CD4-positive, alpha-beta T cell (primary cell): Measurements from ENCODE around the gene DTL. TPM values are rescaled to one million over a fixed set of nuclear protein-coding genes. Genes with fewer than 3 reads are reported as not detected.

Source experiments
- ATAC-seq: fragments of 200-7000 bp; cut with Tn5 transposase; one replicate; pipeline ENCODE4 v1.10.0; 2022; ENCODE audit warnings: mild to moderate bottlenecking; ENCODE audit not compliant: poor library complexity
- CTCF ChIA-PET: fragments of 350-600 bp; sonication (Branson Sonifier 250); formaldehyde crosslinking; loops from one replicate; lab custom pipeline; 2021; ENCODE audit warnings: antibody characterized with exemption, inconsistent platforms; lab: Charles Lee
- POLR2A ChIA-PET: fragments of 350-600 bp; sonication (Branson Sonifier 250); formaldehyde crosslinking; loops from one replicate; lab custom pipeline; 2021; ENCODE audit warnings: antibody characterized with exemption, inconsistent platforms; lab: Charles Lee
- DNase-seq, 14 experiments: peaks; one replicate each; pipeline ENCODE4 v3.0.0-alpha.2; 2013 to 2020; ENCODE audit warnings: mixed read lengths in 2 of 14
- H3K27ac ChIP-seq, 2 donors: one replicate each; pipeline versions ENCODE4 v1.5.1 to v1.7.0; 2013; ENCODE audit warnings: low read length in 2 of 2, low read depth in 1 of 2, mild to moderate bottlenecking in 1 of 2
- H3K27me3 ChIP-seq, 2 experiments: 1 replicate in 1 of 2; 2 replicates in 1 of 2; pipeline versions ENCODE4 v1.6.1 to v1.7.0; 2013; ENCODE audit warnings: low read length in 2 of 2, control low read depth in 1 of 2, mild to moderate bottlenecking in 1 of 2, moderate library complexity in 1 of 2; ENCODE audit not compliant: insufficient read depth in 2 of 2, control insufficient read depth in 1 of 2
- H3K36me3 ChIP-seq: one replicate; pipeline ENCODE4 v1.6.1; 2013; ENCODE audit warnings: low read length, control low read depth; ENCODE audit not compliant: insufficient read depth
- H3K4me1 ChIP-seq: one replicate; pipeline ENCODE4 v1.6.1; 2013; ENCODE audit warnings: low read length, control low read depth; ENCODE audit not compliant: insufficient read depth
- H3K4me3 ChIP-seq: one replicate; pipeline ENCODE4 v1.5.1; 2013; ENCODE audit warnings: mild to moderate bottlenecking, low read length, moderate library complexity
- H3K9me3 ChIP-seq, 2 experiments: 1 replicate in 1 of 2; 2 replicates in 1 of 2; pipeline versions ENCODE4 v1.6.1 to v1.7.0; 2013; ENCODE audit warnings: low read length in 2 of 2, mild to moderate bottlenecking in 2 of 2, control low read depth in 1 of 2, moderate library complexity in 1 of 2; ENCODE audit not compliant: control insufficient read depth in 1 of 2, insufficient read depth in 1 of 2
- H3K27ac Mint-ChIP-seq: one replicate; pipeline ENCODE4 v1.8.0; 2020; ENCODE audit warnings: mixed read lengths
- H3K27me3 Mint-ChIP-seq: one replicate; pipeline ENCODE4 v1.8.0; 2021; ENCODE audit warnings: mixed read lengths
- H3K36me3 Mint-ChIP-seq: one replicate; pipeline ENCODE4 v1.8.0; 2021; ENCODE audit warnings: low read depth, mixed read lengths
- H3K4me1 Mint-ChIP-seq: one replicate; pipeline ENCODE4 v1.8.0; 2021; ENCODE audit warnings: low read depth, mixed read lengths
- H3K4me3 Mint-ChIP-seq: one replicate; pipeline ENCODE4 v1.8.0; 2020; ENCODE audit warnings: mild to moderate bottlenecking, mixed read lengths
- H3K9me3 Mint-ChIP-seq: one replicate; pipeline ENCODE4 v1.8.0; 2020; ENCODE audit warnings: mixed read lengths
- intact Hi-C, 2 experiments: fragments of 100-400 bp; cut with DNase I in 1 of 2; cut with micrococcal nuclease in 1 of 2; formaldehyde crosslinking; loops; one replicate each; pipeline versions ENCODE4 v1.15.1 to v1.9.0; 2023 to 2025; cut with DNase I, micrococcal nuclease
- total RNA-seq, 174 experiments: library from RNA in 2 of 174; stranded (reverse) in 2 of 174; gene quantifications; one replicate each; pipeline ENCODE4 v1.2.3 and lab custom pipeline; 2021 to 2026
- TF ChIP-seq, protein P1 (sequence below): fragments of 200-600 bp; IDR thresholded peaks from one replicate; pipeline ENCODE4 v1.8.0; 2022; ENCODE audit warnings: antibody characterized with exemption, mild to moderate bottlenecking

DTL gene
- total RNA-seq, 2 experiments from 2014 or later = 0.49 to 0.64 TPM

DNA sequence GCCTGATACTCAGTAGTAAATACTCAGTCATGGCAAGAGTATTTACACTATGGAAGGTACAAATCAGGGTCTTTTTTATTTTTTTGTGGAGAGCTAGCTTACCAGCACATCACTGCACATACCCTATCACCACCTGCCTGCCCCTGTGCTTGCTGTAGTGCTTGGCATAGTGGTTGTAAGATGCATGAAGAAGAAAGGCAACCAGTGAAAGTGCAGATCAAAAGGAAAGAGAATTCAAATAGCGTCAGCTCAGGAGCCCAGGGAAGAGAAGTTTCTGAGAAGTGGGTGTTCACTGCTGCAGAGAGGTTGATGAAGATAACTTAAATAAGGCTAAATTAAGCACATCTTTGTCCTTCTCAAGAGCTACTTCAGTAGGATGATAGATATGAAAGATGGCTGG lies 76.0 kb downstream of the DTL start:
- POLR2A ChIA-PET = no interaction called here
- CTCF ChIA-PET = no interaction called here
- Histone ChIP-seq H3K27ac (no peak overlapping the region), H3K4me3 (no peak overlapping the region), H3K4me1 (no peaks in the 10 kb centered on the region), H3K9me3 (no peaks in the 10 kb centered on the region), H3K27me3 (no peaks in the 10 kb centered on the region), H3K36me3 (no peaks in the 10 kb centered on the region)
- no peak for ATAC-seq
- H3K27ac Mint-ChIP-seq = no peak overlapping the region
- intact Hi-C loops = no loop called here
- TF ChIP-seq, protein P1, sequence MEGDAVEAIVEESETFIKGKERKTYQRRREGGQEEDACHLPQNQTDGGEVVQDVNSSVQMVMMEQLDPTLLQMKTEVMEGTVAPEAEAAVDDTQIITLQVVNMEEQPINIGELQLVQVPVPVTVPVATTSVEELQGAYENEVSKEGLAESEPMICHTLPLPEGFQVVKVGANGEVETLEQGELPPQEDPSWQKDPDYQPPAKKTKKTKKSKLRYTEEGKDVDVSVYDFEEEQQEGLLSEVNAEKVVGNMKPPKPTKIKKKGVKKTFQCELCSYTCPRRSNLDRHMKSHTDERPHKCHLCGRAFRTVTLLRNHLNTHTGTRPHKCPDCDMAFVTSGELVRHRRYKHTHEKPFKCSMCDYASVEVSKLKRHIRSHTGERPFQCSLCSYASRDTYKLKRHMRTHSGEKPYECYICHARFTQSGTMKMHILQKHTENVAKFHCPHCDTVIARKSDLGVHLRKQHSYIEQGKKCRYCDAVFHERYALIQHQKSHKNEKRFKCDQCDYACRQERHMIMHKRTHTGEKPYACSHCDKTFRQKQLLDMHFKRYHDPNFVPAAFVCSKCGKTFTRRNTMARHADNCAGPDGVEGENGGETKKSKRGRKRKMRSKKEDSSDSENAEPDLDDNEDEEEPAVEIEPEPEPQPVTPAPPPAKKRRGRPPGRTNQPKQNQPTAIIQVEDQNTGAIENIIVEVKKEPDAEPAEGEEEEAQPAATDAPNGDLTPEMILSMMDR = no peak
- H3K4me3 Mint-ChIP-seq = no peak overlapping the region
- H3K27me3 Mint-ChIP-seq = no peaks in the 10 kb centered on the region
- DNase-seq = no peak
- H3K36me3 Mint-ChIP-seq = no peaks in the 10 kb centered on the region
- no peaks in the 10 kb centered on the region for H3K9me3 Mint-ChIP-seq
- peaks cover 12% of the 10 kb centered on the region for H3K4me1 Mint-ChIP-seq

DNA sequence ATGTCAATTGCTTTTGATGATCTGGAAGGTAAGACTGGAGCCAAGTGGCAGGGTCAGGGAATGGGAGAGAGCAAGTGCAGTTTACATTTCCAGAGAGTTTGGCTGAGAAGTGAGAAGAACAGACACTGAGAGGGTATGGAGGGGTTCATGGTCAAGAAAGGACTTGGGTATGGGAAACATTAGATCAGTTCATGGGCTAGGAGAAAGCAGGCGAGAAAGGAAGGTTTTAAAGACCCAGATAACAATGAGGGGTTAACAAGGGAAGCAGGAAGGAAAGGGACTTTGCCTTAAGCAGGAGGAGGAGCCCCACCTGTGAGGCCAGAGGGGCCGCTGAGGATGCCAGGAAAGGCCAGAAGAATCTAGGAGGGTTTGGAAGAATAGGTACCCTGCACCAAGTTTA lies 78.2 kb downstream of the DTL start:
- TF ChIP-seq, protein P1 = no peak
- POLR2A ChIA-PET = no interaction called here
- Histone ChIP-seq H3K27me3 (no peaks in the 10 kb centered on the region), H3K36me3 (no peaks in the 10 kb centered on the region), H3K27ac (no peak overlapping the region), H3K9me3 (no peaks in the 10 kb centered on the region), H3K4me3 (no peak overlapping the region), H3K4me1 (no peaks in the 10 kb centered on the region)
- no peak overlapping the region for H3K4me3 Mint-ChIP-seq
- H3K4me1 Mint-ChIP-seq = no peaks in the 10 kb centered on the region
- intact Hi-C loops = no loop called here
- ATAC-seq = no peak
- no peaks in the 10 kb centered on the region for H3K27me3 Mint-ChIP-seq
- CTCF ChIA-PET = no interaction called here
- H3K9me3 Mint-ChIP-seq = no peaks in the 10 kb centered on the region
- H3K27ac Mint-ChIP-seq = no peak overlapping the region
- DNase-seq = no peak
- H3K36me3 Mint-ChIP-seq = no peaks in the 10 kb centered on the region

DNA sequence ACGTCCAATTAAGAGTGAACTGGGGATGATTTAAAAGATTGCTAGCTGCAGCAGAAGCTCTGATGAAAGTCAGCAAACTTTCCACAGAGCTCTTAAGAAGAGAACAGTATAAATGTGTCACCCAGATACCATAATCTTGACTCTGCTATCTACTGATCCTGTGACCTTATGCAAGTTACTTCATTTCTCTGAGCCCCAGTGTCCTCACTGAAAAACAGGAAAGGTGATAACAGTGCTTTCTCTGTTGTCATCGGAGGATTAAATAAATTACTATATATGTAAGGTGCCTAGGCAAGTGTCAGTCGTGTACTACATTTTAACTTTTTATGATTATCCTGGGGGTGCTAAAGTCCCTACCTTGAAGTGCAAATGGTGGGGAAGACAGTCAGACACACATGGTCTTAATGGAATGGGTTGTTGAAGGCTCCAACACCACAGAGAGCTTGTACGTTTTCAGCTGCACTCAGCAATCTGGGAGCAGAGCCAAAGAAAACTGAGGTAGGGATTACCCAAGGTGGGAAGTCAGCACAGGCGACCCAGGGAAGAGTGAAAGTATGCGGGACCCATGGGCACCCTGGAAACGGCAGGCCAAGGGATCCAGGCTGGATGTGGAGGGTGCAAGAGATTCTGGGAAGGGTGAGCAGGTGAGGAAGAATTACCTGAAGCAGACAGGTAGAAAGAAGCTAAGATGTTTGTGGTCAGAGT lies 82.8 kb downstream of the DTL start:
- Histone ChIP-seq H3K27ac (no peak overlapping the region), H3K36me3 (no peaks in the 10 kb centered on the region), H3K9me3 (no peaks in the 10 kb centered on the region), H3K4me3 (no peak overlapping the region), H3K4me1 (no peaks in the 10 kb centered on the region), H3K27me3 (no peaks in the 10 kb centered on the region)
- ChIA-PET POLR2A (no interaction called here), CTCF (no interaction called here)
- no peaks in the 10 kb centered on the region for H3K27me3 Mint-ChIP-seq
- no peaks in the 10 kb centered on the region for H3K36me3 Mint-ChIP-seq
- H3K4me1 Mint-ChIP-seq = no peaks in the 10 kb centered on the region
- no peaks in the 10 kb centered on the region for H3K9me3 Mint-ChIP-seq
- no peak overlapping the region for H3K4me3 Mint-ChIP-seq
- ATAC-seq (no peak), DNase-seq (no peak)
- TF ChIP-seq, protein P1 = no peak
- H3K27ac Mint-ChIP-seq = no peak overlapping the region
- intact Hi-C loops = no loop called here
